PC-9 (cell line): ENCODE results near the gene NSL1. TPM values are rescaled to one million over a fixed set of nuclear protein-coding genes. Genes with fewer than 3 reads are reported as not detected.

ENCODE experiments used
- BruUV-seq: library from RNA; stranded (reverse); fragments of 400-500 nt; replicated peaks from 2 replicates; lab custom pipeline; 2021; lab: Mats Ljungman, UMichigan
- CTCF ChIA-PET: fragments of 300-600 bp; sonication (Branson Sonifier 250); formaldehyde crosslinking; loops from one replicate; lab custom pipeline; 2022; ENCODE audit warnings: antibody characterized with exemption; lab: Charles Lee
- POLR2A ChIA-PET: fragments of 300-600 bp; sonication (Branson Sonifier 250); formaldehyde crosslinking; loops from one replicate; lab custom pipeline; 2022; ENCODE audit warnings: antibody characterized with exemption; ENCODE audit not compliant: unreplicated experiment; lab: Charles Lee
- DNase-seq, 2 experiments: peaks; one replicate each; pipeline versions ENCODE4 v3.0.0 to v3.0.0-alpha.2; 2015 to 2022; ENCODE audit warnings: mixed read lengths in 1 of 2
- H2AFZ ChIP-seq: fragments of 200-600 bp; sonication (generic); 2 replicates; pipeline ENCODE4 v1.8.1; 2017; ENCODE audit warnings: antibody characterized with exemption
- H3F3A ChIP-seq: fragments of 200-600 bp; sonication (generic); 2 replicates; pipeline ENCODE4 v1.8.1; 2017; ENCODE audit warnings: antibody characterized with exemption, mild to moderate bottlenecking, low read depth; ENCODE audit not compliant: insufficient read depth
- H3K27ac ChIP-seq: fragments of 200-600 bp; sonication (generic); 2 replicates; pipeline ENCODE4 v1.6.1; 2016; ENCODE audit warnings: mixed run types
- H3K27me3 ChIP-seq: fragments of 200-600 bp; sonication (generic); 2 replicates; pipeline ENCODE4 v1.6.1; 2016; ENCODE audit warnings: low read depth, mixed run types; ENCODE audit not compliant: insufficient read depth
- H3K36me3 ChIP-seq: fragments of 200-600 bp; sonication (generic); 2 replicates; pipeline ENCODE4 v1.6.1; 2016; ENCODE audit warnings: low read depth, mixed run types
- H3K4me1 ChIP-seq: fragments of 200-600 bp; sonication (generic); replicated peaks from 2 replicates; pipeline ENCODE4 v1.6.1; 2016; ENCODE audit warnings: mixed run types; ENCODE audit not compliant: insufficient read depth
- H3K4me2 ChIP-seq: fragments of 200-600 bp; sonication (generic); 2 replicates; pipeline ENCODE4 v1.6.1; 2017; ENCODE audit warnings: mixed run types
- H3K4me3 ChIP-seq: fragments of 200-600 bp; sonication (generic); 2 replicates; pipeline ENCODE4 v1.6.1; 2016; ENCODE audit warnings: mixed run types
- H3K79me2 ChIP-seq: fragments of 200-600 bp; sonication (generic); 2 replicates; pipeline ENCODE4 v1.6.1; 2017; ENCODE audit warnings: low read depth, mixed run types
- H3K9me2 ChIP-seq: fragments of 200-600 bp; sonication (generic); 2 replicates; pipeline ENCODE4 v1.8.1; 2017; ENCODE audit warnings: mild to moderate bottlenecking; ENCODE audit not compliant: insufficient read depth
- H3K9me3 ChIP-seq: fragments of 200-600 bp; sonication (generic); 2 replicates; pipeline ENCODE4 v1.8.1; 2016; ENCODE audit warnings: low read depth; ENCODE audit not compliant: insufficient read depth
- H4K20me1 ChIP-seq: fragments of 200-600 bp; sonication (generic); 2 replicates; pipeline ENCODE4 v1.8.1; 2017; ENCODE audit not compliant: insufficient read depth
- CTCF ChIP-seq: fragments of 200-600 bp; sonication (generic); conservative IDR thresholded peaks from 2 replicates; pipeline ENCODE4 v1.6.1; 2017; ENCODE audit warnings: mixed run types, antibody characterized with exemption, mild to moderate bottlenecking, moderate library complexity
- EZH2 ChIP-seq: fragments of 200-600 bp; sonication (generic); IDR thresholded peaks from 2 replicates; pipeline ENCODE4 v1.8.0; 2017; ENCODE audit warnings: antibody characterized with exemption, low read depth
- intact Hi-C: fragments of 100-400 bp; cut with micrococcal nuclease; formaldehyde crosslinking; loops from one replicate; pipeline ENCODE4 v1.10.0; 2022; ENCODE audit not compliant: unreplicated experiment
- total RNA-seq: library from RNA; stranded (reverse); gene quantifications from 2 replicates; pipeline ENCODE4 v1.2.3, GENCODE V29; 2021

The NSL1 gene
- total RNA-seq, 1 experiment from 2014 or later: 32.4 TPM

- H3K4me3 ChIP-seq: peak overlapping the region; percentile 1; the same call in 1 of the 2 replicates
- H3K27ac ChIP-seq: 0 out of 2 replicates have a peak overlapping the region, but pooled peaks have one; percentile 4
- intact Hi-C loops: no loop called here
- H3K4me1 ChIP-seq: peaks cover 15% of the 10 kb centered on the region
- peak overlapping the region; percentile 56 for H3K4me2 ChIP-seq
- no peak for TF ChIP-seq CTCF
- TF ChIP-seq EZH2: no peak
- H2AFZ ChIP-seq: peak overlapping the region; percentile 30; the same call in 1 of the 2 replicates
- H3K79me2 ChIP-seq: no peaks in the 10 kb centered on the region
- H3K27me3 ChIP-seq: no peaks in the 10 kb centered on the region
- no peaks in the 10 kb centered on the region for H3K9me2 ChIP-seq
- H3K36me3 ChIP-seq: no peaks in the 10 kb centered on the region
- peaks cover 18% of the 10 kb centered on the region for H3F3A ChIP-seq
- H4K20me1 ChIP-seq: no peaks in the 10 kb centered on the region
- BruUV-seq: no TSS peak
- ChIA-PET POLR2A (interaction anchor here (0.6 kb wide), 2 partner anchors 20 to 197 kb away, joined by 3 to 18 read pairs; no protein-coding TSS in a partner anchor), CTCF (no interaction called here)
- DNase-seq: peak; percentile 61 to 89
- H3K9me3 ChIP-seq: no peaks in the 10 kb centered on the region
Measured at GRCh38 chr1:212721388-212722247, 70.0 kb downstream of the NSL1 start.

- no peak overlapping the region for H3K4me3 ChIP-seq
- intact Hi-C loops: no loop called here
- CTCF ChIA-PET: no interaction called here
Measured at GRCh38 chr1:212719633-212720032, 71.9 kb downstream of the NSL1 start.

GRCh38 chr1:212718499-212718898 is 73.1 kb downstream of the NSL1 start:
- H4K20me1 ChIP-seq: no peaks in the 10 kb centered on the region
- no peak overlapping the region for H3K4me2 ChIP-seq
- DNase-seq: no peak
- no peaks in the 10 kb centered on the region for H3K79me2 ChIP-seq
- intact Hi-C loops: no loop called here
- H3K27me3 ChIP-seq: no peaks in the 10 kb centered on the region
- ChIA-PET POLR2A (interaction anchor here (0.6 kb wide), 1 partner anchor 467 kb away, joined by 3 read pairs; no protein-coding TSS in a partner anchor), CTCF (no interaction called here)
- H3K9me2 ChIP-seq: no peaks in the 10 kb centered on the region
- no peaks in the 10 kb centered on the region for H3K9me3 ChIP-seq
- TF ChIP-seq EZH2 (no peak), CTCF (no peak)
- no peak overlapping the region for H3K4me3 ChIP-seq
- no peak overlapping the region for H2AFZ ChIP-seq
- H3K27ac ChIP-seq: no peak overlapping the region
- no peaks in the 10 kb centered on the region for H3K36me3 ChIP-seq
- no TSS peak for BruUV-seq
- peaks cover 15% of the 10 kb centered on the region for H3K4me1 ChIP-seq
- H3F3A ChIP-seq: peaks cover 18% of the 10 kb centered on the region

More at GRCh38 chr1:212719633-212720032, 71.9 kb downstream of the NSL1 start:
- DNase-seq: no peak
- TF ChIP-seq EZH2: no peak
- TF ChIP-seq CTCF: no peak
- H2AFZ ChIP-seq: no peak overlapping the region
- no peaks in the 10 kb centered on the region for H3K36me3 ChIP-seq
- H3K9me2 ChIP-seq: no peaks in the 10 kb centered on the region
- H3K4me2 ChIP-seq: no peak overlapping the region
- H3K27ac ChIP-seq: no peak overlapping the region
- H3K4me1 ChIP-seq: peaks cover 15% of the 10 kb centered on the region
- POLR2A ChIA-PET: no interaction called here
- H3K27me3 ChIP-seq: no peaks in the 10 kb centered on the region
- peaks cover 18% of the 10 kb centered on the region for H3F3A ChIP-seq
- no peaks in the 10 kb centered on the region for H4K20me1 ChIP-seq
- H3K9me3 ChIP-seq: no peaks in the 10 kb centered on the region
- no TSS peak for BruUV-seq
- H3K79me2 ChIP-seq: no peaks in the 10 kb centered on the region
